Neural crest cell (in vitro differentiated cells): ENCODE results near the gene PODNL1. TPM values are rescaled to one million over a fixed set of nuclear protein-coding genes. Genes with fewer than 3 reads are reported as not detected.

Source experiments
- DNase-seq: peaks from one replicate; pipeline ENCODE4 v3.0.0; 2021; ENCODE audit warnings: low read depth, mixed read lengths, low spot score
- H3K27ac Mint-ChIP-seq: one replicate; pipeline ENCODE4 v1.8.0; 2021; ENCODE audit warnings: mild to moderate bottlenecking, mixed read lengths; ENCODE audit not compliant: unreplicated experiment
- H3K27me3 Mint-ChIP-seq: 2 replicates; pipeline ENCODE4 v1.8.0; 2021; ENCODE audit warnings: low read depth, mild to moderate bottlenecking, mixed read lengths
- H3K36me3 Mint-ChIP-seq: 2 replicates; pipeline ENCODE4 v1.8.0; 2021; ENCODE audit warnings: low read depth, mild to moderate bottlenecking, mixed read lengths
- H3K4me1 Mint-ChIP-seq: 2 replicates; pipeline ENCODE4 v1.8.0; 2021; ENCODE audit warnings: mixed read lengths
- H3K4me3 Mint-ChIP-seq: one replicate; pipeline ENCODE4 v1.8.0; 2021; ENCODE audit warnings: mild to moderate bottlenecking, mixed read lengths
- H3K9me3 Mint-ChIP-seq: 2 replicates; pipeline ENCODE4 v1.8.0; 2021; ENCODE audit warnings: mixed read lengths
- total RNA-seq: library from RNA; stranded (reverse); gene quantifications from 2 replicates; pipeline ENCODE4 v1.2.1, GENCODE V29; 2021
- TF ChIP-seq, protein P1 (sequence below): fragments of 200-600 bp; sonication (generic); conservative IDR thresholded peaks from 2 replicates; pipeline ENCODE4 v1.5.0; 2021; ENCODE audit warnings: antibody characterized with exemption, mild to moderate bottlenecking

The PODNL1 gene
- total RNA-seq, 1 donor from 2014 or later = 0.42 TPM

DNA sequence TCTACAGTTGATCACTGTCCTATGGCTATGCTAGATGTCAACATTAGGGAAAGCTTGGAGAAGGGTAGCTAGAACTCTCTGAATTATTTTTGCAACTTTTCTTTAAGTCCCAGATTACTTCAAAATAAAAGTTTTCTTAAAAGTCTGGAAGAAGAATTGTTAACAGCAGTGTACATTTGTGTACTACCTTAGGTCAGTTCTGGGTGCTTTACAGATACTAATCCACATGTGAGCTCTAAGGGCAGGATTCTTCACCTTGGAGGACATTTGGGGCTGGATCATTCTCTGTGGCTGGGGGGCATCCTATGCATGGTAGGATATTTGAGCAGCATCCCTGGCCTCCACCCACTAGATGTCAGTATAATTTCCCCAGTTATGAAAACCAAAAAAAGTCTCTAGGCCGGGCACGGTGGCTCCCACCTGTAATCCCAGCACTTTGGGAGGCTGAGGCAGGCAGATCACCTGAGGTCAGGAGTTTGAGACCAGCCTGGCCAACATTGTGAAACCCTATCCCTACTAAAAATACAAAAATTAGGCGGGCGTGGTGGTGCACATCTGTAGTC is 35.1 kb downstream of the PODNL1 start:
- Mint-ChIP-seq H3K4me3 (peak overlapping the region; percentile 57), H3K36me3 (no peaks in the 10 kb centered on the region), H3K27me3 (no peaks in the 10 kb centered on the region), H3K9me3 (no peaks in the 10 kb centered on the region), H3K27ac (no peak overlapping the region), H3K4me1 (peaks cover 16% of the 10 kb centered on the region)
- no peak for DNase-seq
- TF ChIP-seq, protein P1, sequence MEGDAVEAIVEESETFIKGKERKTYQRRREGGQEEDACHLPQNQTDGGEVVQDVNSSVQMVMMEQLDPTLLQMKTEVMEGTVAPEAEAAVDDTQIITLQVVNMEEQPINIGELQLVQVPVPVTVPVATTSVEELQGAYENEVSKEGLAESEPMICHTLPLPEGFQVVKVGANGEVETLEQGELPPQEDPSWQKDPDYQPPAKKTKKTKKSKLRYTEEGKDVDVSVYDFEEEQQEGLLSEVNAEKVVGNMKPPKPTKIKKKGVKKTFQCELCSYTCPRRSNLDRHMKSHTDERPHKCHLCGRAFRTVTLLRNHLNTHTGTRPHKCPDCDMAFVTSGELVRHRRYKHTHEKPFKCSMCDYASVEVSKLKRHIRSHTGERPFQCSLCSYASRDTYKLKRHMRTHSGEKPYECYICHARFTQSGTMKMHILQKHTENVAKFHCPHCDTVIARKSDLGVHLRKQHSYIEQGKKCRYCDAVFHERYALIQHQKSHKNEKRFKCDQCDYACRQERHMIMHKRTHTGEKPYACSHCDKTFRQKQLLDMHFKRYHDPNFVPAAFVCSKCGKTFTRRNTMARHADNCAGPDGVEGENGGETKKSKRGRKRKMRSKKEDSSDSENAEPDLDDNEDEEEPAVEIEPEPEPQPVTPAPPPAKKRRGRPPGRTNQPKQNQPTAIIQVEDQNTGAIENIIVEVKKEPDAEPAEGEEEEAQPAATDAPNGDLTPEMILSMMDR = peak; percentile 35

DNA sequence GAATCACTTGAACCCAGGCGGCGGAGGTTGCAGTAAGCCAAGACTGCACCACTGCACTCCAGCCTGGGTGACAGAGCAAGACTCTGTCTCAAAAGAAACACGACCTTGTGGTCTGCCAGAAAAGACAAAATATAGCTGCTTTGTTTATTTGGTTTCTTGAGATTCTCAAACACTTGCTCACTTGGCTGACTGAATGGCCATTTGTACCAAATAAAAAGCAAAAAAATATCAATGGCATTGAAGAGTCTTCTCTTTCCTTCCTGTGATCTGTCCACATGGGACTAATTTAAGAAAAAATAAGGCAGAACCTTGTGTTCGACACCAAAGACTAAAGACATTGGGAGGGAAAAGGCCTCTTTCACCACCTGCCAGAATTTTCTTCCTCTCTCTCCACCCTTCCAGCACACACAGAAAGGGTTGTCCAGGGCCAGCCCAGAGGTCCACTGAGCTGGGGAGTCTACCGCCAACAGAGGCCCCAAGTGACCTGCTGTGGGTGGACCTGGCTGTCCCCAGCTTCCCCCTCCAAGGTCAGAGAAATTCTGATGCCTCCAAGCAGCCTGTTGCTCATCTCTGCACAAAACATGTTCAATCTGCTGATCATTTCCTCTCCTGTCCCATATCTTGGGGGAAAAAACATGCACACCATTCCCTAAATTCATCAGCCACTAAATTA is 38.2 kb downstream of the PODNL1 start:
- Mint-ChIP-seq H3K27ac (no peak overlapping the region), H3K27me3 (no peaks in the 10 kb centered on the region), H3K4me3 (no peak overlapping the region), H3K4me1 (peaks cover 5% of the 10 kb centered on the region), H3K36me3 (no peaks in the 10 kb centered on the region), H3K9me3 (no peaks in the 10 kb centered on the region)
- DNase-seq = no peak
- TF ChIP-seq, protein P1 = no peak

DNA sequence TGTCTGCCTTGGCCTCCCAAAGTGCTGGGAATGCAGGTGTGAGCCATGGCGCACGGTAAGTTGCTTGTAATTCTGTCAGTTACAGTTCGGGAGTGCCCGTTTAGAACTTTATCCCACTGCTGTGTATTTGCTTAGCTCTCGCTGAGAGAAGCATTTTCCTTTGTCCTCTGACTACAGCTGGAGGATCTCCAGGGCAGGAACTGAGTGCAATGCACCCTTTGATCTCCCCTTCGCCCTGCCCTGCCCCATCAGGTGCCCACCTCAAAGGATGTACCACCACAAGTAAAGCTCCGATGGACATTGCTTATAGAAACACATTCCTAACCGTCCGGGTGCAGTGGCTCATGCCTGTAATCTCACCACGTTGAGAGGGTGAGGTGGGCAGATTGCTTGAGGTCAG is 38.8 kb downstream of the PODNL1 start:
- H3K36me3 Mint-ChIP-seq = no peaks in the 10 kb centered on the region
- H3K4me1 Mint-ChIP-seq = peaks cover 5% of the 10 kb centered on the region
- TF ChIP-seq, protein P1 = no peak
- H3K4me3 Mint-ChIP-seq = no peak overlapping the region
- no peak overlapping the region for H3K27ac Mint-ChIP-seq
- H3K27me3 Mint-ChIP-seq = no peaks in the 10 kb centered on the region
- no peak for DNase-seq
- H3K9me3 Mint-ChIP-seq = no peaks in the 10 kb centered on the region

DNA sequence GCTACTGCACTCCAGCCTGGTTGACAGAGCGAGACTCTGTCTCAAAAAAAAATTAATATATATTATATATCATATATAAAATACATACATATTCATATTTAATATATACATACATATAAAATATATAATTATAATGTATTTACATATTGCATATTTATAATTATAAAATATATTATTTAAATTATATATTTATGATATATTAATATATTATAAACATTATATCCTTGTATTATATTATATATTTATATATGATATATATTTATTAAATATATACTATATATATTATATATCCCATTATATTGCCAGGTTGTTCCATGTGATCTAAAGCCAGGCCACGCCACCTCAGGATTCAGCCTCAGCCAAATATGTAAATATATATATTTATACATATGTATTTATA is 42.0 kb downstream of the PODNL1 start:
- Mint-ChIP-seq H3K27me3 (no peaks in the 10 kb centered on the region), H3K9me3 (no peaks in the 10 kb centered on the region), H3K4me3 (no peak overlapping the region), H3K27ac (no peak overlapping the region), H3K4me1 (peaks cover 5% of the 10 kb centered on the region), H3K36me3 (no peaks in the 10 kb centered on the region)
- no peak for DNase-seq
- TF ChIP-seq, protein P1 = no peak

DNA sequence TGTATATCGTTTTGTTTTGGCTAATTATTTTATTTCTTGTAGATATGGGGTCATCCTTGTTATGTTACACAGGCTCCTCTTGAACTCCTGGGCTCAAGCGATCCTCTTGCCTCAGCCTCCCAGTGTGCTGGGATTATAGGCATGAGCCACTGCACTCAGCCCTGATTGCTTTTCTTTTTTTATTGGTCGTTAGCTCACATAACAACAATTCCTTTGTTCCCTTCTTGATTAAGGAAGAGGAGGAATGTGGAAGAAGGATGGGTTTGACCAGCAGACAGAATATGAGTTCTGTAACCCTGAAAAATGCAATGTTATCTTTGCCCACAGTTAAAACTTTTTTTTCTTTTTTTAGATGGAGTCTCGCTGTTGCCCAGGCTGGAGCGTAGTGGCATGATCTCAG is 43.7 kb downstream of the PODNL1 start:
- Mint-ChIP-seq H3K9me3 (no peaks in the 10 kb centered on the region), H3K36me3 (no peaks in the 10 kb centered on the region), H3K27ac (no peak overlapping the region), H3K27me3 (no peaks in the 10 kb centered on the region), H3K4me3 (no peak overlapping the region), H3K4me1 (no peaks in the 10 kb centered on the region)
- DNase-seq = no peak
- TF ChIP-seq, protein P1 = no peak
